Lung microvascular endothelial cell (primary cell): ENCODE measurements around the gene TTC21A. TPM values are rescaled to one million over a fixed set of nuclear protein-coding genes. Genes with fewer than 3 reads are reported as not detected.

Source experiments
- DNase-seq, 2 donors: peaks; one replicate each; pipeline versions ENCODE4 v3.0.0 to v3.0.0-alpha.2; 2010; ENCODE audit warnings: low read depth in 2 of 2
- total RNA-seq: library from RNA; depleted of rRNA; stranded (reverse); fragments of >200 nt; gene quantifications from 2 replicates; pipeline ENCODE4 v1.2.1, GENCODE V29; 2014

The TTC21A gene
- total RNA-seq, 1 donor from 2014 or later: 1.6 TPM

GRCh38 chr3:39099242-39099641 lies 8.2 kb upstream of the TTC21A start:
- no peak for DNase-seq

GRCh38 chr3:39099738-39100499 lies 7.6 kb upstream of the TTC21A start:
- no peak for DNase-seq

GRCh38 chr3:39100500-39100886 lies 7.0 kb upstream of the TTC21A start:
- no peak for DNase-seq

- DNase-seq: peak; percentile 50 to 59
Observed at GRCh38 chr3:39101022-39101689, 6.3 kb upstream of the TTC21A start.

GRCh38 chr3:39102504-39103323 lies 4.8 kb upstream of the TTC21A start:
- no peak for DNase-seq

GRCh38 chr3:39103324-39103693 lies 4.2 kb upstream of the TTC21A start:
- no peak for DNase-seq

- no peak for DNase-seq
Observed at GRCh38 chr3:39103791-39104552, 3.5 kb upstream of the TTC21A start.

- peak; percentile 9 for DNase-seq
Observed at GRCh38 chr3:39104961-39105686, 2.4 kb upstream of the TTC21A start.

- no peak for DNase-seq
Observed at GRCh38 chr3:39105687-39106063, 1.8 kb upstream of the TTC21A start.

GRCh38 chr3:39106281-39106811 lies 1.1 kb upstream of the TTC21A start:
- DNase-seq: peak; percentile 31 to 35

GRCh38 chr3:39106851-39107387 lies 561 bp upstream of the TTC21A start:
- DNase-seq: peak; percentile 62 to 68

GRCh38 chr3:39108200-39108710 lies 775 bp downstream of the TTC21A start:
- DNase-seq: no peak

GRCh38 chr3:39109086-39109485 lies 1.6 kb downstream of the TTC21A start:
- no peak for DNase-seq

GRCh38 chr3:39110041-39110639 lies 2.7 kb downstream of the TTC21A start:
- DNase-seq: no peak

GRCh38 chr3:39112113-39112512 lies 4.6 kb downstream of the TTC21A start:
- DNase-seq: no peak

GRCh38 chr3:39112535-39112934 lies 5.1 kb downstream of the TTC21A start:
- DNase-seq: no peak

GRCh38 chr3:39113291-39113690 lies 5.8 kb downstream of the TTC21A start:
- no peak for DNase-seq

GRCh38 chr3:39114456-39114855 lies 7.0 kb downstream of the TTC21A start:
- no peak for DNase-seq

- no peak for DNase-seq
Observed at GRCh38 chr3:39115870-39116269, 8.4 kb downstream of the TTC21A start.

- no peak for DNase-seq
Observed at GRCh38 chr3:39118079-39118478, 10.6 kb downstream of the TTC21A start.
